Stimulated activated CD8-positive, alpha-beta memory T cell treated with anti-CD3 and anti-CD28 coated beads, Interleukin-15, amount 100 ng/mL, for 24 hours (primary cell): ENCODE measurements around the gene CADPS2.

Source experiments
- DNase-seq: peaks from one replicate; pipeline ENCODE4 v3.0.0-alpha.2; 2020; ENCODE audit warnings: low read depth

The CADPS2 gene

DNA sequence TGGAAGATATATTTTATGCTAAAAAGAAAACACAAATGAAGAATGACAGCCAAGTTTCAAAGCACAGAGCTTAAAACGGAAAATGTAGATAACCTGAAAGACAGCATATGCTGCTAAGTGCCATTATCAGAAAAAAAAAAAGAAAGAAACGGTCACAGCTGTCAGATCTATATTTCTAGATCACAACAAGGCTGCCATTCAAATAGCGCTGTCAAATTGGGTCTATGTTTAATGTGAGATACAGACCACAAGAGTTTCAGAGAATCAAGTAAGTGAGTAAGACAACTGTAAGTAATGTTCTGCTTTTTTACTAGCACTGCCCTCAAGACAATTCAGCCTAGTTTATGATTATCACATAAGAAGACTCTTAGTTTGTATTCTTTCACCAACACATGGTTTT, 117.4 kb downstream of the CADPS2 start:
- no peak for DNase-seq

DNA sequence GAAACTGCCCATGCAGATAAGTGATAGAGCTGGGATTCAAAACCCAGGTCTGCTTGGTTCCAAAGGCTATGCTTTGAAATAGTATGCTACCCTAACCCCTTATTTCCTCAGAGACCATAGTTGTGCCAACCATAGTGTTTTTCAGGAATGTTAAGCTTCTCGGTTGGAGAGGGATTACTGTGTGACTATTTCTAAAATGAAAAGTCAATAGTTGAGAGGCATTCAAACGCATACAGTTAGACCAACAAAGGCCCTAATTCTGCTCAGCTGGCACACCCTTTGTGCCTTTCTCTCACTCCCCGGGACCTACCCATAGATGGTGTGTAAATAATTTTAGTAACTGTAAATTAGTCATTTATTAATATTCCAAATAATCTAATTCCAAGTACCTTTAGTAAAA, 118.9 kb downstream of the CADPS2 start:
- DNase-seq = no peak

DNA sequence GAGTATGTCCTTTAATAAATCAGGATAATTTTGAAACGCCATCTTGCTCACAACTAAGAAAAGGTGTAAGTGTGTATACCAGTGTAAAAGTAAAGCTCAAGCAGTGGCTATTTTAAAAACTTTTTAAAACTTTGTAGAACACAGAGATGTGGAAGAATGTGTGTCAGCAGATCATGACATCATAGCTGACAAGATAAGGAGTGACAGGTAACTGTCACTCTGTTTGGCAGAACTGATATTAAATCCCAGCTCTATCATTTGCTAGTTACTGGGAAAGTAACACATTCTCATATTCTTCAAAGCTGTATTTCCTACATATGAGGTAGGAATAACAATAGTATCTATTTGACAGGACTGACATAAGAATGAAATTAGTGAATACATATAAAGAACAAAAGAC, 119.7 kb downstream of the CADPS2 start:
- no peak for DNase-seq

DNA sequence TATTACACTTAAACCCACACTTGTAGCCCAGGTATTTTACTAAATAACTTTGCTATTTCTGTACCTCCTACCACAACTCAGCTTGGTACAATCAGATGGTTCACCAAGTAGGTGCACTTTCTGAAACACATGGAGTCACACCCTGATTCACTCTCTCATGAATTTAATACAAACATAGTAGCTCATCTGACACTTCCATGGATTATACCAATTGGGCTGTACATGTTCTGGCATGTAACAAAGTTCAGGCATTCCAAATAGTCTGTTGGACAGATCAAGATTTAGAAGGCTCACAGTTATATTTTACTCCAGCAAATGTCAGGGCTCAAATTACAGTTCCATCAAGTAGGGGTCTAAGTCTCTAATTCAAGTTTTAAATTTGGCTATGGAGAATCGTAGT, 121.4 kb downstream of the CADPS2 start:
- DNase-seq = no peak

DNA sequence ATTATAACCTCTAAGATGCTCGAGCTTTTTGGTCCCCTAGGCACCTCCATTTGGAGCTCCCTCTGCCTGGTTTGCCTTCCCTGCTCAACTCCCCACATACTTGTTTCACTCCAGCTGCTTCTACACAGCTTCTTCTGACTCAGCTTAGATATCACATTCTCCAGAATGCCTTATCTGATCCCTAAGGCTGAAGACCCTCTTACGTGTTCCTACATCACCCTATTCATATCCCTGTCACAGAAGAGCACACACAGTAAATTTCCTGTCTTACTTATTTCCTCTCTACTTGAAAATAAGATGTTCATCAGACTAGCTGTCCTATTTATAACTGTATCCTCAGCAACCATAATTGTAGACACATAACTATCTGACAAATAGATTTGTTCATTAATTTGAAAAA, 122.2 kb downstream of the CADPS2 start:
- DNase-seq = no peak

DNA sequence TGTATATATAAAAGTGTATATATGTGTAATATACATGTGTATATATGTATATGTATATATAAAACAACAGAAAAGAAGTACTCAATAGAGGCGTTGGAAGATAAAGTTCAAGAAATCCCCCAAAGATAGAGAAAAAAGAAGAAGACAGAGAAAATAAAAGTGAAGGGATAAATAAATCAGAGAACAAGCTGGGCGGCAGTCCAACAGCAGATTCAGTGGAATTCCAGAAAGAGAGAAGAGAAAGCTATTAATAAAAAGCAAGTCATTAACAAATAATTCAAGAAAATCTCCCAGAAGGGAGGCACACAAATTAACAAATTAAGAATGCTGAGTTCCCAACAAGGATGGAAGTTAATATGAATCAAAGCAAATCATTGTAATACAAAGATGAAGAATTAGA, 124.2 kb downstream of the CADPS2 start:
- DNase-seq = no peak

DNA sequence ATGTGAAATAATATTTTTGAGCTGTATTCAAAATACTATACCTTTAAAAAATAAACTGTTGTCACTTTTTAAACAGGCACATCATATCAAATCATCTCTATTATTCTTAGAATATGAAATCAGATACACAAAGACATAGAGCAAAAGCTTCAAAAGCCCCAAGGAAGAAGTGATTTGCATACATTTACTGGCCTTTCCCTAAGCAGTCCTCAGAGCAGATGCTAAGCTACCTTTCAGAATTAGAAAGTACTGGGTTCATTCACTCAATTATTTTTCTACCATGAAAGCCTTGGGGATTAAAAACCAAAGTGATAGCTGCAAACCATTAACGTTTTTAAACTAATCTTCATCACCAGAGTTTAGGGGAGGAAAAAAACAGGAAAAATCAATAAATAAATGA, 127.8 kb downstream of the CADPS2 start:
- no peak for DNase-seq

DNA sequence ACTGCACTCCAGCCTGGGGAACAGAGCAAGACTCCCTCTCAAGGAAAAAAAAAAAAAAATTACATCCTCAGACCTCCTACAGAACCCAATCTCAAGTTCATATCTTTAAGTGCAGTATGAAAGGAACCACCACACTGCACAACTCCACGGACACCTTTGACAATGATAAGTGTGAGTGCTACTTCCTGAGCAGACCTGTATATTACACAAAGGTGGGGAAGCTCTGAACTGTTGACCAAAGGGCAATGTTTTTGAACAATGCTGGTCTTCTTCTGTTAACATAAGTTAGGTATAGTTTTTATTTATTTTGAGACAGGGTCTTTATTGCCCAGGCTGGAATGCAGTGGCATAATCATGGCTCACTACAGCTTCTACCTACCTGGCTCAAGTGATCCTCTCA, 129.4 kb downstream of the CADPS2 start:
- DNase-seq = no peak

DNA sequence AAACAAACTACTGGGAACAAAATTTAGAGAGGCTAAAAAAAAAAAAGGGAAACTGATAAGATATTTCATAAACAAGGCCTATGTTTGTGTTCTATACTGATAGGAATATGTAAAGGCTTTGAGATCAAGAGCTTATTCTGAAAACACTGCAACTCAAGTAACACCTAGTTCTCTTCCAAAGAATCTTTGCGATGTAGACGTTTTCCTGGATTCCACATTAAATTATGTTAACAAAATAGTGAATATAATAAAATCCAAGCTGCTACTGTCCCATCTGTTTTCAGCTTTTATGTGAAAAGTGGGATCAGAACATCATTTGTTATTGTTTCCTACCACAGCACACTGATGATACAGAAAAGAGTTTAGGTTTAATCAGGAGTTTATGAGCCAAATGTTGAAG, 130.6 kb downstream of the CADPS2 start:
- DNase-seq = no peak

DNA sequence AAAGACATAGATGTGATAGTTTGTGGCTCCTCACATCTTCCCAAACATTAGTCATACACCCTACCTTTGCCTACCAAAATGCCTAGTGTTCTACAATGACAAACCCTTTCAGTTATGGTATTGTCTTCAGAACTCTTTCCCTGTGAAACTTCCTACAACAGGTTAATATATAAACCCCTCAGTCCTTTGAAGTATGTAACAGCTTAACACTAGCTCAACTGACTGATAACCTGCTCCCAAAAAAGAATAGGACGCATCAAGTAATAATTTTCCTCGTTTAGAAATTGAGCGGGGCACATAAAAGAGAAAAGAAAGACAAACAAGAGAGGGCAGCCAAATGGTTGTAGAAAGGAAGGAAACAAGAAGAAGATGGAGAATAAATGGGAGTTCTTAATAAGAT, 133.7 kb downstream of the CADPS2 start:
- no peak for DNase-seq

DNA sequence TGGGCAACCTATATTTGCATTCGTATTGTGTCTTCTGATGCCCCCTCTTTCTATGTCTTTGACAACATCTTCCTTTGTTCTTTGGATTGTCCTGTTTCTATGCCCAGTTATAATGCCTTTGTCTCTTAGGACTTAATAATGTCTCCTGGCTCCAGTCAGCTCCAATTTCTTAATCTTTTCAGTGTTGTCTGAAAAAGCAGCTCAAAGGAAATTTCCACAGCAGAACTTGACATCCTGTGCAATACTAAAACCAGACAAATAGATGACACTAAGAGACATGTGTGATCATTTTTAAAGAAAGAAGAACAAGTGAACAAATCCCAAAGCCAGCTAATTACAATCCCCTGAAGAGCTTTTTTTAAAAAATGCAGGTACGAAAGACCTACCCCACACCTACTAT, 135.9 kb downstream of the CADPS2 start:
- no peak for DNase-seq

DNA sequence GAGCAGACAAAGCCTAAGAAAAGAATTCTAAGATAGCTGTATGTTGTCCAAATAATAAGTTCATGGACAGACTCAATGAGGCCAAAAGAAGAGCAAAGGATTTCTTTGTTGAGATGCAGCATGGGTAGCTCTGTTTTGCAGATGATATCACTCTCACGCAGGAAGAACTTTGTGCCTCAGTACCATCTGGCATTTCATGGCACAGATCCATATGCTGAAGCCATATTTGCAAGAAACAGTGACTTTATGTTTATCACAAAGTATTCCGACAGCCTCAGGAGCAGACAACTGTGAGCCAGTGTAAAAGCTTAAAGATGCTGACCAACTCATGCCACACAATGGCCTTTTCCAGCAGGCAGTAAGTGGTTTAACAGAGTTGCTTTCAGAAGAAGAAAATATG, 138.1 kb downstream of the CADPS2 start:
- no peak for DNase-seq

DNA sequence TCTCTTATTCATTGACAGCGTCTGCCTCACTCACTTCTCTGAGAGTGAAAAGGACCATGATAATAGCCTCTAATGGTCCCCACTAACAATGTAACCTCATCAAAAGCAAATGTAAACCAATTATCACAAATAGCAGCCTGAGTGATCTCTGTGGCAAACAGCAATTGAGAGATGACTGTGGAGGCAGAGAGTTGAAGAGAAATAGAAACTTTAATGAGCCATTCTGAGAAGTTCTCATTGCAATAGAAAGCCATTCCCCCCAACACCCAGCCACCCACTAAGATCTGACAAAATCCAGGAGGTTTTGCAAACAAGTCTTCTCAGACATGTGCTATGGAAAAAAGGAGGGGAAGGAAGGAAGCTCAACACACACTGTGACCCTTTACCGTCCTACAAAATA, 139.3 kb downstream of the CADPS2 start:
- no peak for DNase-seq

DNA sequence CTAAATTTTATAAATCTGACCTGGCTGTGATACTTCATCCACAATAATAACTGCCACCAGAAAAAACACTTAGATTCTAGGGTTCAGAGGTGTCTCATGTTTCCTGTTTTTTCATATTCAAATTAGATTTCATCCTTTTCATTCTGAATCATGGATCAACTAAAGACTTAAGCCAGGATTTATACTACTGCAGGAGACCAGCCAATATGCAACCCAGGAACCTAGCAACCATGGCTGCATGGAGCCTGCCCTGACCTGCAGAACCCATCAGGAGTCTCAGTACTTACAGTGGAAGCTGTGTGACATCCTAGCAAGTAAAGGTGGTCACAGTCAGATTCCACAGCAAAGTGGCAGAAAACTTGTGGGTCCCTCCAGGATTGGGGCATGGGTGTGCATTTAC, 143.0 kb downstream of the CADPS2 start:
- DNase-seq = no peak

DNA sequence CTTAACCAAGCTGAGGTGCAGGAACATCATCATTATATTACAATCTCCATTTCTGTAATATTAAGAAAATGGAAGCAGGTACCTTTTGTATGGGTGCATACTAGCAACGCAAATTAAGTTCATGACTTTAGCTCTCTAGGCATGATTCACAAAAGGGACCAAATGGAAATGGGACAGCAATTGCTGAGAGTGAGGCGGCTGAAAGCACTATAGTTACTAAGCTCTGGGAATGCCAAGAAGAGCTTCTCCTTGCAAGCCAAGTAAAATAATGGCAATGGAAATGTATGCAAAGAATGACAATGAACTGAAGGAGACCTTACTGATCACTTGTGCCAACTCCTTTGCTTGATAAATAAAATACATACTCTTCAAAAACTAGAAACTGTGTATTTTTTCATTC, 147.3 kb downstream of the CADPS2 start:
- DNase-seq = no peak

DNA sequence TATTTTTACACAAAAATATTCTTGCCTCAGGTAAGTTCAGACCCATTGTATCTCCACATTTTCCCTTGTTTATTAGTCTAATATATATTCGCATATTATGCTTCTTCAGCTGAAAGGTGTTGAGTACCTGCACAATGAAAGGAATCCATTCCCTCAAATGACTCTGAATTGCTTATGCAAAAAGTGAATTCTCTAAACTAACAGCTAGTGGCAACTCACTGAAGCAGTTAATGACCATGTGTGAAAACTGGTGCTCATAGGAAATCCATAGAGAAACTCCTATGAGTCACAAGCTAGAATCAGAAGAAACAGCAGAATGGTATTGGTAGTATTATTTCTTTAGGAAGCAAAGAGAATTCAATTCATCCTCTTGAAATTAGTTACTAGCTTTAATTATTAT, 150.1 kb downstream of the CADPS2 start:
- DNase-seq = no peak

DNA sequence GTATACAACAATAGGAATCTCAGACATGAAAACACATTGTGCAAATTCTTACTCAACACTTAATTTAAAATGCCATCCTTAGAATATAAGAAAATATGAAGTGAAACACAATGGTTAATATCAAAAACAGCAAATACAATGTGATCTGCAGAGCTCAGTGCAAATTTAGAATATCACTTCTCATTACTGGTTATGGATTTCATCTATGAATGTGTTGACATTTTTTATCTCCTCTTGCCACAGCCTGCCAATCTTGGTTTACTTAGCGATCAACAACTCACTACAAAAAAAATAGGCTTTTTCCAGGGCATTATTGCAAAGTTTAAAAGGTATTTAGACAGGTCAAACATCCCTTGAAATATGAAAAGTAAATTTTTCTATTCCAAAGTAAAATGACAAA, 158.5 kb downstream of the CADPS2 start:
- DNase-seq = no peak

DNA sequence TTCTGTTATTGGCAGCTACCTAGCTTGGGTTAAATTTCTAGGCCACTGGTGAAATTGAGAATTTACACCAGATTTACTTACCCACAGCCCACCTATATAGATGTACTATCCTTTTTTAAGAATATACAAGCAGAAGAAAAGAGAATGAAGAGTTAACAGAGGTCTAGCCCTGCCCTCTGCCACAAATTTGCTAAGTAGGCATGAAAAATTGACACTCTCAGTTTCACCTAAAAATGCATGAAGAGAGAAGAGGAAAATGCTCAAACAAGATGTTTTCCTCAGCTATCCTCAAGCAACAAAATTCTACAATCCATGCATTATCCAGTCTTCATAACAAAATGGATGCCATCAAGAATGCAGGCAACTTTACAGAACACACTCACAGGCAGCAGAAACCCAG, 158.9 kb downstream of the CADPS2 start:
- no peak for DNase-seq

DNA sequence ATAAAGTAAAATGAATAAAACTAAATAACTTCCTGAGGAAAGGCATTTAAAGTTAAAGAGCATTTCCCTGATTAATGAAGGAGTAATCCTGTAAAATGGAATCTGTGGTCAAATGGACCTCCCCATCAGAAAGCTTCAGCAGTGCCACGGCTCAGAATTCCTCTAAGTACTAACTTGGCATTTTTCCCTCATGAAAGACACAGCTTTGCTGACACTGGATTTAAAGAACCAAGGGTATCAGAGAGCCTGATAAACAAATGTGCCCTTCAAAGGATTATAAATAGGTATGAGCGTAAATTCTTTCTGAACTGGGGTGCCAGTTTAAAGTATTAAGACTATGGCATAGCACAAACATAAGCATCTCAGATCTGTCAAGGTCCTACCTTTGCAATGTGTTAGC, 159.4 kb downstream of the CADPS2 start:
- no peak for DNase-seq

DNA sequence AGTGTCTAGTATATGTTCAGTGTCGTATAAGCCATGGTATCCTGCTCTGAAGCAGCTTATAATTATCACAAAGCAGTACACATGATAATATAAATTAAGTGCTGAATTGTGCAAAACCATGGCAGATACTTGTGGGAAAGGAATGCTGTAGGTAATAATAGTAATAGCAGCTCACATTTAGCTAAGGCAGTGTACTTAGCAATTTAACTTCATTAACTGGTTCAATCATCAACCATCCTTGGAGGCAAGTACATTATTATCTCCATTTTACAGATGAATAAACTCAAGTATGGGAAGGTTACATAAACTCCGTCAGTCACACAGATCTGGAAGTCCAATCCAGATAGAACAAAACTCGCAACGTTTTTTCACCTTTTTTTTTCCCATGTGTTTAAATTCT, 161.9 kb downstream of the CADPS2 start:
- no peak for DNase-seq

DNA sequence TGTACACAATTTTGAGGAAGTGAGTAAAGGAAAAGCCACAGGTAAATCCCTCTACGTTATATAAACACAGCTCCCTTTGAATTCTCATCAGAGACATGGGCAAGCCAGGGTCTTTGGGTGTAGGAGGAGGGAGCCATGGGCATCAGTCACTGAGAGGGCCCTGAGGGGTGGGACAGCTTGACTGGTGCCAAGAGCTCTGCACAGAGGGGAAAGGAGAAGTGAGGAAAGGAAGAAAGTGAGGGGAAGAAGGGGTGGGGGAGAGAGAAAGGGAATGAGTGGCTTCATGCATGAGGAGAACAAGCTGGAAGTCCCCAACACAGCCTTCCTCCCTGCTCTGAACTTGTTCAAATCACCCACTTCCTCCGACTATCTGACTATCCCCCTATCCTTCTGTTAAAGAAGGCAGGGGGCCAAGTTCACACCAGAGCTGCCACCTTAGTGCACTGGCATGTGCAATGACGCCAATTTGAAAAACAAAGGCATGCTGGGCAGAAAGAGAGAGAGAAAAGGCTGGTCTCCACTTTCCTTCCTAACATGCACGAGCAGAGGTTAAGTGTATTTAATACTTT, 167.2 kb downstream of the CADPS2 start:
- DNase-seq = no peak

DNA sequence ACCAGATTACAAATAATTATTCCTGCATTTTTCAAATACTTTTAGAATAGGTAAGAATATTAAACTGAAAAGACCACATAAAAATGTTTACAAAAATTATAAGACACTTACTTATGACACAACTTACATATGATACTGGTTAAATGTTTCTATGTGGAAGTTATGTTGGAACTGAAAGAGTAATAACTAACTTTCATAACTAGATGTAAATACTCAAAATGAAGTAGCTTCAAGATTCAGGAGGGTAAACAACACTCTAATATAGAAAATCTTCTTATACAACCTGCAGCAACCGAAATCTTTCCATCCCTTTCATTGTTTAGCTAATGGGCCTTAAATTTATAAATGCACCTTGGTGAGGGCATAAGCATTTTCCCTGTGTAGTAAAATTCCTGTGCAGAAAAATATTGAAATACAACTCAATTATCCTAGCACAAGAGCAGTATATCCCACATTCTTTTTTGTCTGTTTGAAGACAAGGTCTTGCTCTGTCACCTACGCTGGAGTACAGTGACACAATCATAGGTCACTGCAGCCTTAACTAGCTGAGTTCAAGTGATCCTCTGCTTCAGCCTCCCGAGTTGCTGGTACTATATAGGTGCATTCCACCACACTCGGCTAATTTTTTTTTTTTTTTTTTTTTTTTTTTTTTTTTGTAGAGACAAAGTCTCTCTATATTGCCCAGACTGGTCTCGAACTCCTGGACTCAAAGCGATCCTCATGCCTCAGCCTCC, 168.7 kb downstream of the CADPS2 start:
- DNase-seq = no peak

DNA sequence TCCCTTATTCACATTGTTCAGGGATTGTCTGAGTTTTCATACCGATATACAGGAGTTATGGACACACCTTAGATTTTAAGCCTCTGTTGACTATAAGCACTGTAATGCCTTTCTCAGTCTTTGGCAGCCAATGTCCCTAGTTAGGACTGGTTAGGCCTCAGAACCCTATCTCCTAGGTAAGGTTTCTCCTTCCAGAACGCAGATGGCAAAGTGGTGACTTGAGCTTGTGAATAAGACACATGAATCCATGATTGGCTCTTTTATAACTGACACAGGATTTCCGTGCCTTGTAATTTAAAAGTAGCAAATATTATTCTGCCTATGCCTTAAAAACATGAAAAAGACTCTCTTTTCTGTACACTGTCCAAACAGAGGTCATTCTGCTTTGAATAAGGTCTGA, 171.1 kb downstream of the CADPS2 start:
- DNase-seq = no peak

DNA sequence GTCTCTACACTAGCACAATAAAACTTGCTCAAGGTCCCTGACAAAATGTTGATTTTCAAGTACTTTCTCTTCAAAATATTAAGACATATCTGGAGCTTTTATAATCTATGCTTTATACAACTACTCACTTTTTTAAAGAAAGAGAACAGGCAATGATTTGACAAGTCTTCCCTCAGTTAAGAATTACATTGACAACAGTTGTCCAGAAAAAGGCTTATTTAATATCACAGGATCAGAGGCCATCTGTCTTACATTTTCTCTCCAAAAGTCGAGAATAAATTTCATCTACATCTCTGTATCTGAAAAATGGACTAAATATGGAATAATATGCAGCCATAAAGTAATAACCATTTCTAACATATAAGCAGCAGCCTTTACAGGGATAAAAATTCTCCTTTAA, 175.3 kb downstream of the CADPS2 start:
- no peak for DNase-seq
